ENCODE results near the gene LPAR1.

DNA sequence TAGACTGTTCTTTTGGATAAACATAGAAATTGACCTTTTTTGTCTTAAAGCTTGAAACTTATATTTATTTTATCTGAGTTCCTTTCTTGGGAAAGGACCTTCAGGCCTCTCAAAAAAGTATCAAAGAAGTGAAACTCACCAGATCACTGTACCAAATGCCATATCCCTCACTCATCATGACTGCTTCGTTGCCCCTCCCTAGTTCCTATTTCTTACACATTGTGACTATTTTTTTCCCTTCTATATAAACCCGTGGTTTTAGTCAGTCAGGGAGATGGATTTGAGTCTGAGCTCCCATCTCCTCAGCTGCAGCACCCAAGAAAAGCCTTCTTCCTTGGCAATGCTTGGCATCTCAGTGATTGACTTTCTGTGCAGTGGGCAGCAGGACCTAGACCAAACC, 129.4 kb downstream of the LPAR1 start:
- no peak for TF ChIP-seq EZH2 (IDR thresholded peaks at IDR 0.05; ENCODE audit: low read length, missing control alignments)
- TF ChIP-seq, protein P1, sequence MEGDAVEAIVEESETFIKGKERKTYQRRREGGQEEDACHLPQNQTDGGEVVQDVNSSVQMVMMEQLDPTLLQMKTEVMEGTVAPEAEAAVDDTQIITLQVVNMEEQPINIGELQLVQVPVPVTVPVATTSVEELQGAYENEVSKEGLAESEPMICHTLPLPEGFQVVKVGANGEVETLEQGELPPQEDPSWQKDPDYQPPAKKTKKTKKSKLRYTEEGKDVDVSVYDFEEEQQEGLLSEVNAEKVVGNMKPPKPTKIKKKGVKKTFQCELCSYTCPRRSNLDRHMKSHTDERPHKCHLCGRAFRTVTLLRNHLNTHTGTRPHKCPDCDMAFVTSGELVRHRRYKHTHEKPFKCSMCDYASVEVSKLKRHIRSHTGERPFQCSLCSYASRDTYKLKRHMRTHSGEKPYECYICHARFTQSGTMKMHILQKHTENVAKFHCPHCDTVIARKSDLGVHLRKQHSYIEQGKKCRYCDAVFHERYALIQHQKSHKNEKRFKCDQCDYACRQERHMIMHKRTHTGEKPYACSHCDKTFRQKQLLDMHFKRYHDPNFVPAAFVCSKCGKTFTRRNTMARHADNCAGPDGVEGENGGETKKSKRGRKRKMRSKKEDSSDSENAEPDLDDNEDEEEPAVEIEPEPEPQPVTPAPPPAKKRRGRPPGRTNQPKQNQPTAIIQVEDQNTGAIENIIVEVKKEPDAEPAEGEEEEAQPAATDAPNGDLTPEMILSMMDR (conservative IDR thresholded peaks at IDR 0.05 in 1 of 2, IDR thresholded peaks at IDR 0.05 in 1 of 2; ENCODE audit: low read depth in 1 of 2, low read length in 2 of 2) = no peak

All from fibroblast of lung (primary cell).